ENCODE data around the gene GRIK4. TPM values are rescaled to one million over a fixed set of nuclear protein-coding genes. Genes with fewer than 3 reads are reported as not detected.
A peak's percentile ranks its signal among the peaks of the same experiment; 100 is the strongest.

Gene GRIK4
- total and polyA plus RNA-seq, 2 experiments from 2014 or later: 0.28 to 0.45 TPM

GRCh38 chr11:120565466-120566155 is 54.1 kb downstream of the GRIK4 start:
- H3K36me3 ChIP-seq: no peaks in the 10 kb centered on the region
- H3K27me3 ChIP-seq: peaks cover 77% of the 10 kb centered on the region
- DNase-seq (ENCODE audit: low read depth in 1 of 2, low spot score in 1 of 2): no peak
- no peaks in the 10 kb centered on the region for H3K9me3 ChIP-seq (ENCODE audit: low read depth)
- H3K27ac ChIP-seq: no peak overlapping the region
- H3K4me1 ChIP-seq (ENCODE audit: low read depth): peaks cover 7% of the 10 kb centered on the region
- TF ChIP-seq CTCF (IDR thresholded peaks at IDR 0.05; ENCODE audit: low read depth, low read length): no peak
- no peak overlapping the region for H3K4me3 ChIP-seq

GRCh38 chr11:120566176-120566575 is 54.6 kb downstream of the GRIK4 start:
- Histone ChIP-seq H3K4me3 (no peak overlapping the region), H3K27me3 (peaks cover 75% of the 10 kb centered on the region), H3K27ac (no peak overlapping the region), H3K9me3 (ENCODE audit: low read depth) (no peaks in the 10 kb centered on the region), H3K36me3 (no peaks in the 10 kb centered on the region), H3K4me1 (ENCODE audit: low read depth) (peaks cover 7% of the 10 kb centered on the region)
- no peak for TF ChIP-seq CTCF (IDR thresholded peaks at IDR 0.05; ENCODE audit: low read depth, low read length)
- peak in 1 of 2 donors; percentile 17 for DNase-seq (ENCODE audit: low read depth in 1 of 2, low spot score in 1 of 2)

- H3K9me3 ChIP-seq (ENCODE audit: low read depth): no peaks in the 10 kb centered on the region
- DNase-seq (ENCODE audit: low read depth in 1 of 2, low spot score in 1 of 2): no peak
- H3K27me3 ChIP-seq: peaks cover 61% of the 10 kb centered on the region
- H3K36me3 ChIP-seq: no peaks in the 10 kb centered on the region
- H3K4me1 ChIP-seq (ENCODE audit: low read depth): peaks cover 7% of the 10 kb centered on the region
- H3K4me3 ChIP-seq: no peak overlapping the region
- no peak overlapping the region for H3K27ac ChIP-seq
- TF ChIP-seq CTCF (IDR thresholded peaks at IDR 0.05; ENCODE audit: low read depth, low read length): no peak
Measured at GRCh38 chr11:120568572-120569307, 57.2 kb downstream of the GRIK4 start.

GRCh38 chr11:120569861-120570260 is 58.3 kb downstream of the GRIK4 start:
- Histone ChIP-seq H3K36me3 (no peaks in the 10 kb centered on the region), H3K4me3 (no peak overlapping the region), H3K27me3 (peaks cover 61% of the 10 kb centered on the region), H3K9me3 (ENCODE audit: low read depth) (no peaks in the 10 kb centered on the region), H3K4me1 (ENCODE audit: low read depth) (no peaks in the 10 kb centered on the region), H3K27ac (no peak overlapping the region)
- no peak for DNase-seq (ENCODE audit: low read depth in 1 of 2, low spot score in 1 of 2)
- TF ChIP-seq CTCF (IDR thresholded peaks at IDR 0.05; ENCODE audit: low read depth, low read length): no peak

GRCh38 chr11:120571476-120571875 is 59.9 kb downstream of the GRIK4 start:
- H3K4me3 ChIP-seq: no peak overlapping the region
- DNase-seq (ENCODE audit: low read depth in 1 of 2, low spot score in 1 of 2): no peak
- H3K4me1 ChIP-seq (ENCODE audit: low read depth): no peaks in the 10 kb centered on the region
- H3K9me3 ChIP-seq (ENCODE audit: low read depth): no peaks in the 10 kb centered on the region
- H3K27ac ChIP-seq: no peak overlapping the region
- peaks cover 54% of the 10 kb centered on the region for H3K27me3 ChIP-seq
- no peak for TF ChIP-seq CTCF (IDR thresholded peaks at IDR 0.05; ENCODE audit: low read depth, low read length)
- no peaks in the 10 kb centered on the region for H3K36me3 ChIP-seq
